Smooth muscle cell (in vitro differentiated cells): ENCODE results near the gene GRIK4. TPM values are rescaled to one million over a fixed set of nuclear protein-coding genes. Genes with fewer than 3 reads are reported as not detected.

Source experiments
- DNase-seq: peaks from one replicate; lab custom pipeline; 2025; ENCODE audit not compliant: unreplicated experiment; lab: John Stamatoyannopoulos, UW
- H2AFZ ChIP-seq: fragments of 200-600 bp; sonication (generic); 2 replicates; pipeline ENCODE4 v1.6.0; 2016; ENCODE audit warnings: antibody characterized with exemption, low read depth, mild to moderate bottlenecking
- H3F3A ChIP-seq: fragments of 200-600 bp; sonication (generic); 2 replicates; pipeline ENCODE4 v1.6.0; 2017; ENCODE audit warnings: antibody characterized with exemption, low read depth
- H3K27ac ChIP-seq: fragments of 200-600 bp; sonication (generic); 2 replicates; pipeline ENCODE4 v1.5.1; 2016; ENCODE audit warnings: low read depth, mild to moderate bottlenecking
- H3K27me3 ChIP-seq: fragments of 200-600 bp; sonication (generic); 2 replicates; pipeline ENCODE4 v1.6.1; 2016; ENCODE audit warnings: low read depth, mild to moderate bottlenecking
- H3K36me3 ChIP-seq: fragments of 200-600 bp; sonication (generic); 2 replicates; pipeline ENCODE4 v1.5.1; 2016; ENCODE audit warnings: low read depth
- H3K4me1 ChIP-seq: fragments of 200-600 bp; sonication (generic); 2 replicates; pipeline ENCODE4 v1.5.1; 2016; ENCODE audit warnings: low read depth
- H3K4me2 ChIP-seq: fragments of 200-600 bp; sonication (generic); 2 replicates; pipeline ENCODE4 v1.6.0; 2016; ENCODE audit warnings: mild to moderate bottlenecking
- H3K4me3 ChIP-seq: fragments of 200-600 bp; sonication (generic); 2 replicates; pipeline ENCODE4 v1.5.1; 2016; ENCODE audit warnings: mild to moderate bottlenecking
- H3K79me2 ChIP-seq: fragments of 200-600 bp; sonication (generic); 2 replicates; pipeline ENCODE4 v1.6.0; 2016; ENCODE audit warnings: low read depth, mild to moderate bottlenecking
- H3K9ac ChIP-seq: fragments of 200-600 bp; sonication (generic); 2 replicates; pipeline ENCODE4 v1.6.0; 2016; ENCODE audit warnings: low read depth
- H3K9me3 ChIP-seq: fragments of 200-600 bp; sonication (generic); replicated peaks from 2 replicates; pipeline ENCODE4 v1.5.1; 2016; ENCODE audit warnings: low read depth
- H4K20me1 ChIP-seq: fragments of 200-600 bp; sonication (generic); 2 replicates; pipeline ENCODE4 v1.6.0; 2016; ENCODE audit warnings: low read depth
- CTCF ChIP-seq: fragments of 200-600 bp; sonication (generic); IDR thresholded peaks from 2 replicates; pipeline ENCODE4 v1.5.1; 2017; ENCODE audit warnings: borderline replicate concordance, mild to moderate bottlenecking, antibody characterized with exemption; ENCODE audit not compliant: insufficient read depth, poor library complexity, severe bottlenecking
- WGBS: methylation state at CpG from one replicate; pipeline ENCODE4 v1.1.7; 2016; ENCODE audit warnings: low lambda C conversion rate; 5-methylcytosine and 5-hydroxymethylcytosine counted together
- polyA plus RNA-seq: library from polyadenylated mRNA; unstranded; fragments of >200 nt; fragmentation: Nextera tagmentation; extraction: Ambion mirVana; gene quantifications from 2 replicates; pipeline ENCODE4 v1.2.1, GENCODE V29; 2016
- total RNA-seq: library from RNA; depleted of rRNA; stranded (reverse); fragments of >200 nt; gene quantifications from 2 replicates; pipeline ENCODE4 v1.2.3, GENCODE V29; 2014

The GRIK4 gene
- total and polyA plus RNA-seq, 2 experiments from 2014 or later, result not detected

GRCh38 chr11:120663142-120663541, 151.6 kb downstream of the GRIK4 start:
- WGBS, result 77% methylated on average over 2 of the region's 2 CpGs
- no peaks in the 10 kb centered on the region for H3F3A ChIP-seq
- no peak overlapping the region for H3K9ac ChIP-seq

GRCh38 chr11:120666121-120666639, 154.6 kb downstream of the GRIK4 start:
- no peak overlapping the region for H3K4me3 ChIP-seq
- no peak for TF ChIP-seq CTCF
- H3K9ac ChIP-seq, result no peak overlapping the region
- WGBS, result 70% methylated on average over 10 of the region's 10 CpGs
- no peak for DNase-seq
- H3K4me2 ChIP-seq, result no peak overlapping the region
- no peaks in the 10 kb centered on the region for H3F3A ChIP-seq
- peaks cover 71% of the 10 kb centered on the region for H3K27me3 ChIP-seq
- no peak overlapping the region for H3K27ac ChIP-seq
- no peaks in the 10 kb centered on the region for H3K79me2 ChIP-seq
- H4K20me1 ChIP-seq, result no peaks in the 10 kb centered on the region
- no peaks in the 10 kb centered on the region for H3K9me3 ChIP-seq
- H3K4me1 ChIP-seq, result no peaks in the 10 kb centered on the region
- H2AFZ ChIP-seq, result no peak overlapping the region
- H3K36me3 ChIP-seq, result no peaks in the 10 kb centered on the region

More at GRCh38 chr11:120663142-120663541, 151.6 kb downstream of the GRIK4 start:
- H2AFZ ChIP-seq, result no peak overlapping the region
- no peaks in the 10 kb centered on the region for H3K79me2 ChIP-seq
- DNase-seq, result no peak
- TF ChIP-seq CTCF, result no peak
- H3K9me3 ChIP-seq, result no peaks in the 10 kb centered on the region
- H3K4me3 ChIP-seq, result no peak overlapping the region
- no peaks in the 10 kb centered on the region for H3K36me3 ChIP-seq
- peaks cover 51% of the 10 kb centered on the region for H3K27me3 ChIP-seq
- H4K20me1 ChIP-seq, result no peaks in the 10 kb centered on the region
- no peaks in the 10 kb centered on the region for H3K4me1 ChIP-seq
- H3K4me2 ChIP-seq, result no peak overlapping the region
- H3K27ac ChIP-seq, result no peak overlapping the region

- Histone ChIP-seq H3K4me1 (no peaks in the 10 kb centered on the region), H3K4me3 (no peak overlapping the region), H3K79me2 (no peaks in the 10 kb centered on the region), H3K4me2 (peak overlapping the region; percentile 40), H4K20me1 (no peaks in the 10 kb centered on the region), H3F3A (no peaks in the 10 kb centered on the region), H3K9me3 (no peaks in the 10 kb centered on the region), H3K27me3 (peaks cover 70% of the 10 kb centered on the region), H3K27ac (no peak overlapping the region), H3K9ac (no peak overlapping the region), H2AFZ (no peak overlapping the region), H3K36me3 (no peaks in the 10 kb centered on the region)
- DNase-seq, result no peak
- WGBS, result 21% methylated on average over 14 of the region's 14 CpGs
- TF ChIP-seq CTCF, result no peak
These were observed 155.7 kb downstream of the GRIK4 start for GRCh38 chr11:120667281-120667680.

GRCh38 chr11:120667934-120668333, 156.4 kb downstream of the GRIK4 start:
- Histone ChIP-seq H3K4me2 (no peak overlapping the region), H3K4me1 (no peaks in the 10 kb centered on the region), H4K20me1 (no peaks in the 10 kb centered on the region), H3K79me2 (no peaks in the 10 kb centered on the region), H3K27me3 (peaks cover 65% of the 10 kb centered on the region), H3K36me3 (no peaks in the 10 kb centered on the region), H3F3A (no peaks in the 10 kb centered on the region), H3K9ac (no peak overlapping the region), H3K27ac (no peak overlapping the region), H2AFZ (no peak overlapping the region), H3K4me3 (no peak overlapping the region), H3K9me3 (no peaks in the 10 kb centered on the region)
- TF ChIP-seq CTCF, result no peak
- no peak for DNase-seq
- WGBS, result 93% methylated on average over 1 of the region's 1 CpG
